HepG2 (cell line): ENCODE results near the gene C2orf81. TPM values are rescaled to one million over a fixed set of nuclear protein-coding genes. Genes with fewer than 3 reads are reported as not detected.

Experiments used
- ATF1 ChIP-seq: IDR thresholded peaks from 2 replicates; pipeline ENCODE4 v1.6.1; 2016; ENCODE audit warnings: mild to moderate bottlenecking, control low read depth
- ATRX ChIP-seq: sonication (generic); formaldehyde crosslinking; IDR thresholded peaks from 2 replicates; pipeline ENCODE4 v1.4.0; 2020; ENCODE audit warnings: missing genetic modification reagents, borderline replicate concordance
- CCAR2 ChIP-seq: fragments of 200-400 bp; formaldehyde crosslinking; optimal IDR thresholded peaks from 2 replicates; pipeline ENCODE3; 2018; ENCODE audit warnings: low read depth, mild to moderate bottlenecking, low read length, moderate library complexity
- CENPT ChIP-seq: sonication (generic); formaldehyde crosslinking; IDR thresholded peaks from 2 replicates; pipeline ENCODE4 v1.8.0; 2022; ENCODE audit warnings: low read depth, mild to moderate bottlenecking, moderate library complexity, missing genetic modification reagents
- CHD4 ChIP-seq: fragments of 200-600 bp; sonication (generic); IDR thresholded peaks from 2 replicates; pipeline ENCODE4 v1.7.0; 2017; ENCODE audit warnings: mild to moderate bottlenecking, low read length, borderline replicate concordance
- IKZF5 ChIP-seq: IDR thresholded peaks from 2 replicates; pipeline ENCODE4 v1.6.1; 2018; ENCODE audit warnings: missing genetic modification reagents, mild to moderate bottlenecking, missing compliant biosample characterization
- JDP2 ChIP-seq: sonication (generic); formaldehyde crosslinking; IDR thresholded peaks from 2 replicates; pipeline ENCODE4 v1.8.1; 2022; ENCODE audit warnings: missing genetic modification reagents, borderline replicate concordance
- JUNB ChIP-seq: sonication (generic); formaldehyde crosslinking; IDR thresholded peaks from 2 replicates; pipeline ENCODE4 v1.8.0; 2022; ENCODE audit warnings: missing genetic modification reagents, mild to moderate bottlenecking, borderline replicate concordance
- MAFG ChIP-seq: sonication (generic); formaldehyde crosslinking; IDR thresholded peaks from 2 replicates; pipeline ENCODE4 v1.5.1; 2020; ENCODE audit warnings: mild to moderate bottlenecking, missing genetic modification reagents
- NCOA5 ChIP-seq: sonication (generic); formaldehyde crosslinking; IDR thresholded peaks from 2 replicates; pipeline ENCODE4 v1.4.0; 2020; ENCODE audit warnings: missing genetic modification reagents
- NFE2 ChIP-seq: sonication (generic); formaldehyde crosslinking; IDR thresholded peaks from 2 replicates; pipeline ENCODE4 v1.4.0; 2020; ENCODE audit warnings: missing genetic modification reagents
- NR3C1 ChIP-seq: sonication (generic); formaldehyde crosslinking; IDR thresholded peaks from 2 replicates; pipeline ENCODE4 v1.4.0; 2020; ENCODE audit warnings: missing genetic modification reagents
- PITX1 ChIP-seq: sonication (generic); formaldehyde crosslinking; IDR thresholded peaks from 2 replicates; pipeline ENCODE4 v1.5.1; 2020; ENCODE audit warnings: mild to moderate bottlenecking, missing genetic modification reagents
- REPIN1 ChIP-seq: sonication (generic); formaldehyde crosslinking; IDR thresholded peaks from 2 replicates; pipeline ENCODE4 v1.8.0; 2022; ENCODE audit warnings: missing genetic modification reagents, low read depth, mild to moderate bottlenecking, borderline replicate concordance
- SALL2 ChIP-seq: sonication (generic); formaldehyde crosslinking; IDR thresholded peaks from 2 replicates; pipeline ENCODE4 v1.8.1; 2023; ENCODE audit warnings: mild to moderate bottlenecking, missing genetic modification reagents, inconsistent platforms
- SKI ChIP-seq: fragments of 450-650 bp; IDR thresholded peaks from one replicate; pipeline ENCODE4 v1.6.1; 2018; ENCODE audit warnings: mild to moderate bottlenecking; ENCODE audit not compliant: partially characterized antibody
- SOX6 ChIP-seq, 2 experiments: fragments of 450-650 bp in 1 of 2; sonication (generic) in 1 of 2; formaldehyde crosslinking in 1 of 2; IDR thresholded peaks; 2 replicates each; pipeline versions ENCODE4 v1.4.0 to v1.6.1; 2017 to 2020; ENCODE audit warnings: antibody characterized with exemption in 1 of 2, mild to moderate bottlenecking in 1 of 2, missing genetic modification reagents in 1 of 2
- THRA ChIP-seq: sonication (generic); formaldehyde crosslinking; IDR thresholded peaks from 2 replicates; pipeline ENCODE4 v1.4.0; 2020; ENCODE audit warnings: missing genetic modification reagents, borderline replicate concordance
- TMF1 ChIP-seq: sonication (generic); formaldehyde crosslinking; IDR thresholded peaks from 2 replicates; pipeline ENCODE4 v1.8.1; 2022; ENCODE audit warnings: low read depth, missing genetic modification reagents
- ZBTB21 ChIP-seq: sonication (generic); formaldehyde crosslinking; IDR thresholded peaks from 2 replicates; pipeline ENCODE4 v1.4.0; 2020; ENCODE audit warnings: missing genetic modification reagents
- ZNF180 ChIP-seq: sonication (generic); formaldehyde crosslinking; IDR thresholded peaks from 2 replicates; pipeline ENCODE4 v1.4.0; 2020; ENCODE audit warnings: low read depth, missing genetic modification reagents, borderline replicate concordance
- ZNF234 ChIP-seq: sonication (generic); formaldehyde crosslinking; conservative IDR thresholded peaks from 2 replicates; pipeline ENCODE4 v1.5.1; 2020; ENCODE audit warnings: mild to moderate bottlenecking, missing genetic modification reagents
- ZNF251 ChIP-seq: sonication (generic); formaldehyde crosslinking; IDR thresholded peaks from 2 replicates; pipeline ENCODE4 v1.9.0; 2021; ENCODE audit warnings: mild to moderate bottlenecking, missing genetic modification reagents
- ZNF264 ChIP-seq: sonication (generic); formaldehyde crosslinking; IDR thresholded peaks from 2 replicates; pipeline ENCODE4 v1.4.0; 2020; ENCODE audit warnings: missing genetic modification reagents
- ZNF367 ChIP-seq: sonication (generic); formaldehyde crosslinking; IDR thresholded peaks from 2 replicates; pipeline ENCODE4 v1.4.0; 2020; ENCODE audit warnings: missing genetic modification reagents, borderline replicate concordance
- ZNF44 ChIP-seq: sonication (generic); formaldehyde crosslinking; IDR thresholded peaks from 2 replicates; pipeline ENCODE4 v1.5.1; 2020; ENCODE audit warnings: mild to moderate bottlenecking, missing genetic modification reagents
- ZNF468 ChIP-seq: sonication (generic); formaldehyde crosslinking; IDR thresholded peaks from 2 replicates; pipeline ENCODE4 v1.8.0; 2022; ENCODE audit warnings: mild to moderate bottlenecking, moderate library complexity, missing genetic modification reagents
- ZNF550 ChIP-seq: sonication (generic); formaldehyde crosslinking; IDR thresholded peaks from 2 replicates; pipeline ENCODE4 v1.4.0; 2020; ENCODE audit warnings: mild to moderate bottlenecking, missing genetic modification reagents, borderline replicate concordance
- ZNF558 ChIP-seq: sonication (generic); formaldehyde crosslinking; IDR thresholded peaks from 2 replicates; pipeline ENCODE4 v1.9.0; 2022; ENCODE audit warnings: mild to moderate bottlenecking, missing genetic modification reagents, borderline replicate concordance
- ZNF607 ChIP-seq: sonication (generic); formaldehyde crosslinking; IDR thresholded peaks from 2 replicates; pipeline ENCODE4 v1.5.1; 2020; ENCODE audit warnings: missing genetic modification reagents, mild to moderate bottlenecking, borderline replicate concordance
- ZNF788 ChIP-seq: sonication (generic); formaldehyde crosslinking; IDR thresholded peaks from 2 replicates; pipeline ENCODE4 v1.5.0; 2020; ENCODE audit warnings: mild to moderate bottlenecking, missing genetic modification reagents, borderline replicate concordance
- ZNF792 ChIP-seq: IDR thresholded peaks from 2 replicates; pipeline ENCODE4 v1.6.1; 2016
- polyA plus RNA-seq, 8 experiments: library from polyadenylated mRNA; depleted of rRNA in 3 of 8; stranded (reverse) in 7 of 8; unstranded in 1 of 8; fragments of >200 nt; fragmentation: Illumina TruSeq in 4 of 8; extraction: Trizol in 4 of 8; gene quantifications; 2 replicates each; pipeline versions ENCODE4 v1.2.1 to v1.2.3, GENCODE V29; 2011 to 2016; ENCODE audit warnings: low read depth in 4 of 8, missing spikeins in 1 of 8, mixed read lengths in 1 of 8; ENCODE audit not compliant: insufficient read depth in 1 of 8
- total RNA-seq, 5 experiments: library from RNA; depleted of rRNA; stranded (reverse); fragments of >200 nt; fragmentation: Illumina TruSeq; extraction: Trizol; gene quantifications; 2 replicates each; pipeline ENCODE4 v1.2.3, GENCODE V29; 2016; ENCODE audit warnings: low read depth in 1 of 5

Gene C2orf81
- total and polyA plus RNA-seq, 2 of the 13 experiments (the other 11 are each of a cell fraction or from before 2014, with no cell fraction given) = 0.15 to 0.17 TPM

GRCh38 chr2:74441170-74441689, 19.8 kb upstream of the C2orf81 start (continued):
- TF ChIP-seq JUNB (CRISPR knock-in tag) = no peak
- TF ChIP-seq CHD4 = no peak
- TF ChIP-seq ZNF607 (CRISPR knock-in tag) = no peak
- TF ChIP-seq ZNF792 (CRISPR knock-in tag) = no peak
- TF ChIP-seq PITX1 (CRISPR knock-in tag) = no peak
- TF ChIP-seq ATRX (CRISPR knock-in tag) = no peak
- TF ChIP-seq NFE2 (CRISPR knock-in tag) = no peak
- TF ChIP-seq ZNF367 (CRISPR knock-in tag) = no peak
- 0 out of 2 replicates have a peak, but pooled peaks have one; percentile 55 for TF ChIP-seq ZNF550 (CRISPR knock-in tag)
- TF ChIP-seq ZNF251 (CRISPR knock-in tag) = no peak
- TF ChIP-seq ZNF558 (CRISPR knock-in tag) = no peak; the same call in 1 of the 2 replicates
- no peak for TF ChIP-seq ATF1 (CRISPR knock-in tag)
- no peak; the same call in 1 of the 2 replicates for TF ChIP-seq REPIN1 (CRISPR knock-in tag)
- TF ChIP-seq MAFG = no peak
- TF ChIP-seq ZNF180 (CRISPR knock-in tag) = no peak
- no peak for TF ChIP-seq ZNF234 (CRISPR knock-in tag)
- no peak for TF ChIP-seq NR3C1
- TF ChIP-seq TMF1 (CRISPR knock-in tag) = no peak
- TF ChIP-seq NCOA5 (CRISPR knock-in tag) = no peak
- TF ChIP-seq CENPT (CRISPR knock-in tag) = no peak
- no peak for TF ChIP-seq SKI
- no peak for TF ChIP-seq CCAR2
- TF ChIP-seq SALL2 (CRISPR knock-in tag) = 0 out of 2 replicates have a peak, but pooled peaks have one; percentile 0
- TF ChIP-seq IKZF5 = no peak
- no peak for TF ChIP-seq ZNF788 (CRISPR knock-in tag)
- no peak for TF ChIP-seq SOX6 (IDR thresholded peaks at IDR 0.05)
- TF ChIP-seq SOX6 (CRISPR knock-in tag; IDR thresholded peaks at IDR 0.05) = no peak
- no peak for TF ChIP-seq JDP2 (CRISPR knock-in tag)
- TF ChIP-seq ZNF264 (CRISPR knock-in tag) = no peak
- TF ChIP-seq ZNF468 (CRISPR knock-in tag) = 0 out of 2 replicates have a peak, but pooled peaks have one; percentile 13
- TF ChIP-seq ZBTB21 (CRISPR knock-in tag) = no peak
- TF ChIP-seq ZNF44 (CRISPR knock-in tag) = no peak
- TF ChIP-seq THRA (CRISPR knock-in tag) = no peak
